ENCODE results near the gene SLITRK3. TPM values are rescaled to one million over a fixed set of nuclear protein-coding genes. Genes with fewer than 3 reads are reported as not detected.

SLITRK3 gene
- total RNA-seq, 1 experiment from 2014 or later: not detected

DNA sequence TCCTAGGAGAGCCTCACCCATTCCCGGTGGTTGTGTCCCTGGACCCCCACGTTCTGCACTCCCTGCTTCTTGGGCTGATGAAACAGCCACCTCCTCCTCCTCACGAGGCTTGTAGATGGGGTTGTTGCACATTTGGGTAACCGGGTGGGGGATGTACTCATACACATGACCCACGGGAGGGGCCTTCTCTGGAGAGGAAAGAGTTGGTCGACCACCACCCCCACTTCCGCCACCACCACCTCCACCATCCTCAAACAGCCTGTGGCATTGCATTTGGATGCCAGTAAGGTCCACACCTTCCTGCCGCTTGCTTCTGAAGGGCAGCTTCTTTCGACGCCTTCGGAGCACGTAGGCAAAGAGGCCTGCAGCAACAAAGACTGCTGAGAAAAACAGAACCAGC lies 7.7 kb downstream of the SLITRK3 start:
- intact Hi-C loops (cut with micrococcal nuclease; ENCODE audit: unreplicated experiment): loop anchor here (5.0 kb wide), 1 partner anchor 1696 kb away; no protein-coding TSS in a partner anchor
- POLR2A ChIA-PET (ENCODE audit: unreplicated experiment): no interaction called here

DNA sequence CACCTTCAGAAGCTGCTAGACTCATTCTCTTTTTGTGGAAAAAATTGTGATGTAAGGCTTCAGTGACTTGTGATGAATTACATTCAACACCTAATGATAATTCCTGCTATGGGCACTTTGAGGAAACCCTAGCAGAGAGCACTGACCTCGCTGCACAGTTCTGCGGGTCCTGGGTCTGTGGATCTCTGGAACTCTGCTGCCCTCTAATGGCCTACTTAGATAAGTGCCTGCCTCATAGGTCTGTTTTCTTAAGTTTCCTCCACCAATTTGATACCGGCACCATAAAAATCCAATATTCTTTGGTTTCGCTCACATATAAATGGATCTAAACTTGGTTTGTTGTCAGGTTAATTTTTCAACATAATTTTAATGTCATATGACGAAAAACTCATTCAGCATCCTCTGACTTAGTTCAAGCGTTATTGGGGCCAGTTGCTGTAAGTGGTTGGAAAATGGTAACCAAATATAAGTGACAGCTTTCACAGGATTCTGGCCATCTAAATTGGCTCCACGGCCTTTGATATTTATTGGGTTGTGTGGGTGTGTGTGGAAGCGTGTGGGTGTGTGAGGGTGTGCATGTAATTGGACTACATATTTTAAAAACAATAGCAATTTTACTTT lies 10.4 kb downstream of the SLITRK3 start:
- Histone ChIP-seq H3K79me2 (ENCODE audit: low read depth) (no peaks in the 10 kb centered on the region), H3K4me1 (replicated peaks; ENCODE audit: insufficient read depth) (no peaks in the 10 kb centered on the region), H3K27me3 (ENCODE audit: insufficient read depth, low read depth) (no peaks in the 10 kb centered on the region), H3F3A (ENCODE audit: insufficient read depth, low read depth) (no peaks in the 10 kb centered on the region), H2AFZ (no peak overlapping the region), H3K4me3 (no peak overlapping the region), H3K36me3 (ENCODE audit: low read depth) (no peaks in the 10 kb centered on the region), H4K20me1 (ENCODE audit: insufficient read depth) (no peaks in the 10 kb centered on the region), H3K9me2 (ENCODE audit: insufficient read depth) (no peaks in the 10 kb centered on the region), H3K4me2 (no peak overlapping the region), H3K9me3 (ENCODE audit: insufficient read depth, low read depth) (no peaks in the 10 kb centered on the region), H3K27ac (no peak overlapping the region)
- no TSS peak for BruUV-seq (replicated peaks)
- ChIA-PET CTCF (no interaction called here), POLR2A (ENCODE audit: unreplicated experiment) (no interaction called here)
- DNase-seq: peak; percentile 41 to 55
- intact Hi-C loops (cut with micrococcal nuclease; ENCODE audit: unreplicated experiment): loop anchor here (1.0 to 5.0 kb wide), 2 partner anchors 1269 to 1694 kb away; no protein-coding TSS in a partner anchor
- TF ChIP-seq, protein P1, sequence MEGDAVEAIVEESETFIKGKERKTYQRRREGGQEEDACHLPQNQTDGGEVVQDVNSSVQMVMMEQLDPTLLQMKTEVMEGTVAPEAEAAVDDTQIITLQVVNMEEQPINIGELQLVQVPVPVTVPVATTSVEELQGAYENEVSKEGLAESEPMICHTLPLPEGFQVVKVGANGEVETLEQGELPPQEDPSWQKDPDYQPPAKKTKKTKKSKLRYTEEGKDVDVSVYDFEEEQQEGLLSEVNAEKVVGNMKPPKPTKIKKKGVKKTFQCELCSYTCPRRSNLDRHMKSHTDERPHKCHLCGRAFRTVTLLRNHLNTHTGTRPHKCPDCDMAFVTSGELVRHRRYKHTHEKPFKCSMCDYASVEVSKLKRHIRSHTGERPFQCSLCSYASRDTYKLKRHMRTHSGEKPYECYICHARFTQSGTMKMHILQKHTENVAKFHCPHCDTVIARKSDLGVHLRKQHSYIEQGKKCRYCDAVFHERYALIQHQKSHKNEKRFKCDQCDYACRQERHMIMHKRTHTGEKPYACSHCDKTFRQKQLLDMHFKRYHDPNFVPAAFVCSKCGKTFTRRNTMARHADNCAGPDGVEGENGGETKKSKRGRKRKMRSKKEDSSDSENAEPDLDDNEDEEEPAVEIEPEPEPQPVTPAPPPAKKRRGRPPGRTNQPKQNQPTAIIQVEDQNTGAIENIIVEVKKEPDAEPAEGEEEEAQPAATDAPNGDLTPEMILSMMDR (conservative IDR thresholded peaks at IDR 0.05): peak; percentile 94
- no peak for TF ChIP-seq EZH2 (IDR thresholded peaks at IDR 0.05; ENCODE audit: low read depth)

More for the DNA sequence above, 7.7 kb downstream of the SLITRK3 start:
- CTCF ChIA-PET: no interaction called here
- Histone ChIP-seq H4K20me1 (ENCODE audit: insufficient read depth) (no peaks in the 10 kb centered on the region), H3K27me3 (ENCODE audit: insufficient read depth, low read depth) (no peaks in the 10 kb centered on the region), H3K4me1 (replicated peaks; ENCODE audit: insufficient read depth) (no peaks in the 10 kb centered on the region), H3F3A (ENCODE audit: insufficient read depth, low read depth) (no peaks in the 10 kb centered on the region), H3K27ac (no peak overlapping the region), H3K79me2 (ENCODE audit: low read depth) (no peaks in the 10 kb centered on the region), H3K36me3 (ENCODE audit: low read depth) (no peaks in the 10 kb centered on the region), H3K4me3 (no peak overlapping the region), H3K4me2 (no peak overlapping the region), H3K9me2 (ENCODE audit: insufficient read depth) (no peaks in the 10 kb centered on the region), H2AFZ (no peak overlapping the region), H3K9me3 (ENCODE audit: insufficient read depth, low read depth) (no peaks in the 10 kb centered on the region)
- BruUV-seq (replicated peaks): no TSS peak
- TF ChIP-seq, protein P1 (conservative IDR thresholded peaks at IDR 0.05): no peak
- no peak for TF ChIP-seq EZH2 (IDR thresholded peaks at IDR 0.05; ENCODE audit: low read depth)
- DNase-seq: no peak

DNA sequence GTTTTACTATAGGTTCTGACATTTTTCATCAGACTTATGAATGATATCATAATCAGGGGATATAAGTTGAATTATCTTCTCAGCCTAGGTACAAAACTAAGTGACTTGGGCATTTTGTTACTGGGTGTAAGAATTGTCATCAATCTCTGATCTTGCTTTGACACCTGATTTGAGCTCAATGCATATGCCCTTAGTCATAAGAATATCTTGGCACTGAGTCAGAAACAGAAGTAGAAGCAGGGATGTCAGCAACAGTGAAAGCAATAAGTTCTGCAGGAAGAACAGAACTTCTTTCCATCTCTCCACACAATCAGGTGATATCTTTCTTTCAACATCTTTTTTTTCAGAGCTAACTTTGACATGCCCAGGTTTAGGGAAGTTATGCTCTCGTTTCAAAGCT lies 14.6 kb downstream of the SLITRK3 start:
- intact Hi-C loops (cut with micrococcal nuclease; ENCODE audit: unreplicated experiment): no loop called here
- Histone ChIP-seq H3K27ac (no peak overlapping the region), H3K79me2 (ENCODE audit: low read depth) (no peaks in the 10 kb centered on the region), H3K9me3 (ENCODE audit: insufficient read depth, low read depth) (no peaks in the 10 kb centered on the region), H4K20me1 (ENCODE audit: insufficient read depth) (no peaks in the 10 kb centered on the region), H3K4me1 (replicated peaks; ENCODE audit: insufficient read depth) (no peaks in the 10 kb centered on the region), H3K27me3 (ENCODE audit: insufficient read depth, low read depth) (no peaks in the 10 kb centered on the region), H3K9me2 (ENCODE audit: insufficient read depth) (no peaks in the 10 kb centered on the region), H3F3A (ENCODE audit: insufficient read depth, low read depth) (no peaks in the 10 kb centered on the region), H3K4me3 (no peak overlapping the region), H3K4me2 (no peak overlapping the region), H3K36me3 (ENCODE audit: low read depth) (no peaks in the 10 kb centered on the region), H2AFZ (no peak overlapping the region)
- no peak for DNase-seq
- POLR2A ChIA-PET (ENCODE audit: unreplicated experiment): no interaction called here
- TF ChIP-seq EZH2 (IDR thresholded peaks at IDR 0.05; ENCODE audit: low read depth): no peak
- TF ChIP-seq, protein P1 (conservative IDR thresholded peaks at IDR 0.05): no peak
- BruUV-seq (replicated peaks): no TSS peak
- CTCF ChIA-PET: interaction anchor here (0.7 kb wide), 2 partner anchors 219 to 1025 kb away, joined by 3 read pairs; no protein-coding TSS in a partner anchor
